HG03520 (cell line): ENCODE data around the gene CDH4.

ENCODE experiments used
- ATAC-seq: cut with Tn5 transposase; IDR thresholded peaks from one replicate; pipeline ENCODE4 v1.9.1; 2021; ENCODE audit warnings: mild to moderate bottlenecking, moderate library complexity; ENCODE audit not compliant: unreplicated experiment

Gene CDH4

GRCh38 chr20:61861054-61861841 lies 609.2 kb downstream of the CDH4 start:
- ATAC-seq: no peak

GRCh38 chr20:61861858-61862257 lies 609.8 kb downstream of the CDH4 start:
- no peak for ATAC-seq

GRCh38 chr20:61862881-61863280 lies 610.8 kb downstream of the CDH4 start:
- ATAC-seq: no peak

- ATAC-seq: no peak
Observed at GRCh38 chr20:61864481-61864880, 612.4 kb downstream of the CDH4 start.

- ATAC-seq: no peak
Observed at GRCh38 chr20:61865353-61865752, 613.3 kb downstream of the CDH4 start.

GRCh38 chr20:61866165-61866564 lies 614.1 kb downstream of the CDH4 start:
- no peak for ATAC-seq

- no peak for ATAC-seq
Observed at GRCh38 chr20:61868006-61868405, 615.9 kb downstream of the CDH4 start.

- ATAC-seq: no peak
Observed at GRCh38 chr20:61868466-61869090, 616.5 kb downstream of the CDH4 start.

- no peak for ATAC-seq
Observed at GRCh38 chr20:61869750-61870507, 617.9 kb downstream of the CDH4 start.

- no peak for ATAC-seq
Observed at GRCh38 chr20:61871160-61871559, 619.1 kb downstream of the CDH4 start.

GRCh38 chr20:61871913-61872312 lies 619.9 kb downstream of the CDH4 start:
- ATAC-seq: no peak

GRCh38 chr20:61872371-61872900 lies 620.4 kb downstream of the CDH4 start:
- no peak for ATAC-seq

- no peak for ATAC-seq
Observed at GRCh38 chr20:61873651-61874420, 621.8 kb downstream of the CDH4 start.

- no peak for ATAC-seq
Observed at GRCh38 chr20:61874421-61875068, 622.5 kb downstream of the CDH4 start.

- ATAC-seq: no peak
Observed at GRCh38 chr20:61875221-61875885, 623.3 kb downstream of the CDH4 start.

GRCh38 chr20:61875996-61876395 lies 623.9 kb downstream of the CDH4 start:
- ATAC-seq: no peak

GRCh38 chr20:61876952-61877728 lies 625.1 kb downstream of the CDH4 start:
- no peak for ATAC-seq

GRCh38 chr20:61877776-61878477 lies 625.9 kb downstream of the CDH4 start:
- ATAC-seq: no peak
